H1 (cell line): Measurements from ENCODE around the gene KLK7. TPM values are rescaled to one million over a fixed set of nuclear protein-coding genes. Genes with fewer than 3 reads are reported as not detected.

Experiments used
- CTCF ChIA-PET: fragments of 300-600 bp; sonication (Branson Sonifier 250); formaldehyde crosslinking; loops from one replicate; lab custom pipeline; 2021; ENCODE audit not compliant: partially characterized antibody; lab: Charles Lee
- POLR2A ChIA-PET: fragments of 300-600 bp; sonication (Branson Sonifier 250); formaldehyde crosslinking; loops from one replicate; lab custom pipeline; 2021; ENCODE audit warnings: inconsistent platforms; ENCODE audit not compliant: partially characterized antibody; lab: Charles Lee
- DNase-seq, 2 experiments: peaks; one replicate each; pipeline versions ENCODE4 v3.0.0 to v3.0.0-alpha.2; 2010 to 2022; ENCODE audit warnings: low spot score in 2 of 2, low read depth in 1 of 2, mixed read lengths in 1 of 2
- FAIRE-seq: peaks from 2 replicates; lab custom pipeline; 2011; peaks lifted over from hg19 to GRCh38; lab: Jason Lieb, UNC
- H2AFZ ChIP-seq: 2 replicates; pipeline ENCODE4 v1.8.1; 2012; ENCODE audit warnings: low read length, inconsistent platforms
- H2AK5ac ChIP-seq: 2 replicates; pipeline ENCODE4 v1.6.1; 2013; ENCODE audit warnings: low read depth, low read length
- H2BK120ac ChIP-seq: replicated peaks from 2 replicates; pipeline ENCODE3; 2013; ENCODE audit warnings: low read depth, low read length, inconsistent platforms
- H2BK12ac ChIP-seq: 2 replicates; pipeline ENCODE4 v1.6.1; 2013; ENCODE audit warnings: low read depth, low read length
- H2BK15ac ChIP-seq: 2 replicates; pipeline ENCODE4 v1.6.1; 2013; ENCODE audit warnings: low read length
- H2BK20ac ChIP-seq: 2 replicates; pipeline ENCODE4 v1.6.1; 2013; ENCODE audit warnings: low read length
- H2BK5ac ChIP-seq: 2 replicates; pipeline ENCODE4 v1.6.1; 2013; ENCODE audit warnings: low read depth, low read length
- H3K14ac ChIP-seq: 2 replicates; pipeline ENCODE4 v1.6.1; 2013; ENCODE audit warnings: inconsistent platforms; ENCODE audit not compliant: insufficient read length
- H3K18ac ChIP-seq: 2 replicates; pipeline ENCODE4 v1.6.1; 2013; ENCODE audit warnings: low read length; ENCODE audit errors: extremely low read depth
- H3K23ac ChIP-seq: 2 replicates; pipeline ENCODE4 v1.6.1; 2013; ENCODE audit warnings: inconsistent platforms; ENCODE audit not compliant: insufficient read length
- H3K23me2 ChIP-seq: 2 replicates; pipeline ENCODE4 v1.6.1; 2013; ENCODE audit warnings: low read depth, low read length
- H3K27ac ChIP-seq: 2 replicates; pipeline ENCODE4 v1.6.1; 2011; ENCODE audit warnings: low read depth, low read length, inconsistent platforms
- H3K27me3 ChIP-seq, 4 experiments: replicated peaks in 1 of 4; 1 replicate in 1 of 4; 2 replicates in 3 of 4; pipeline versions ENCODE4 v1.6.1 to v1.8.1; 2011 to 2013; ENCODE audit warnings: low read length in 3 of 4, mild to moderate bottlenecking in 3 of 4, inconsistent platforms in 2 of 4, mixed read lengths in 2 of 4, moderate library complexity in 1 of 4; ENCODE audit not compliant: control insufficient read depth in 3 of 4, insufficient read depth in 3 of 4; ENCODE audit errors: extremely low read depth in 1 of 4
- H3K36me3 ChIP-seq, 4 experiments: 2 replicates each; pipeline versions ENCODE4 v1.6.1 to v1.8.1; 2011 to 2013; ENCODE audit warnings: mild to moderate bottlenecking in 4 of 4, low read length in 3 of 4, moderate library complexity in 2 of 4, control low read depth in 1 of 4, inconsistent platforms in 1 of 4; ENCODE audit not compliant: insufficient read depth in 4 of 4, control insufficient read depth in 2 of 4
- H3K4ac ChIP-seq: replicated peaks from 2 replicates; pipeline ENCODE3; 2013; ENCODE audit warnings: low read length, low read depth, mixed read lengths, inconsistent platforms; ENCODE audit not compliant: insufficient read length
- H3K4me1 ChIP-seq, 4 experiments: replicated peaks in 1 of 4; 1 replicate in 1 of 4; 2 replicates in 3 of 4; pipeline versions ENCODE4 v1.6.1 to v1.8.1; 2011 to 2013; ENCODE audit warnings: low read length in 3 of 4, inconsistent platforms in 2 of 4, mixed read lengths in 1 of 4; ENCODE audit not compliant: insufficient read depth in 4 of 4, control insufficient read depth in 3 of 4
- H3K4me2 ChIP-seq, 2 experiments: 2 replicates each; pipeline versions ENCODE4 v1.6.1 to v1.8.1; 2011 to 2013; ENCODE audit warnings: low read depth in 2 of 2, low read length in 2 of 2, control low read depth in 1 of 2, inconsistent platforms in 1 of 2, mild to moderate bottlenecking in 1 of 2; ENCODE audit not compliant: insufficient read depth in 1 of 2
- H3K4me3 ChIP-seq, 4 experiments: fragments of 200-600, 300-600 bp in 1 of 4; sonication (generic), shearing (Covaris generic), sonication (Bioruptor Twin) in 1 of 4; 2 replicates each; pipeline versions ENCODE4 v1.5.1 to v1.8.1; 2011 to 2016; ENCODE audit warnings: low read length in 4 of 4, low read depth in 3 of 4, control low read depth in 2 of 4, inconsistent platforms in 2 of 4, mild to moderate bottlenecking in 2 of 4, mixed read lengths in 1 of 4, moderate library complexity in 1 of 4; ENCODE audit not compliant: insufficient read depth in 2 of 4; ENCODE audit errors: extremely low read depth in 1 of 4
- H3K56ac ChIP-seq: replicated peaks from 2 replicates; pipeline ENCODE3; 2013; ENCODE audit warnings: low read depth, mild to moderate bottlenecking, mixed read lengths, low read length, inconsistent platforms; ENCODE audit not compliant: insufficient read length
- H3K79me1 ChIP-seq: 2 replicates; pipeline ENCODE4 v1.6.1; 2013; ENCODE audit warnings: low read depth, low read length, control low read depth
- H3K79me2 ChIP-seq, 2 experiments: 2 replicates each; pipeline versions ENCODE4 v1.6.1 to v1.8.1; 2012 to 2013; ENCODE audit warnings: low read length in 2 of 2, mild to moderate bottlenecking in 2 of 2, inconsistent platforms in 1 of 2; ENCODE audit not compliant: insufficient read depth in 2 of 2, control insufficient read depth in 1 of 2
- H3K9ac ChIP-seq, 4 experiments: replicated peaks in 1 of 4; 1 replicate in 1 of 4; 2 replicates in 3 of 4; pipeline versions ENCODE4 v1.6.1 to v1.8.1; 2011 to 2013; ENCODE audit warnings: low read depth in 3 of 4, low read length in 3 of 4, control low read depth in 2 of 4, mild to moderate bottlenecking in 2 of 4, moderate library complexity in 2 of 4, inconsistent platforms in 1 of 4; ENCODE audit errors: extremely low read depth in 1 of 4
- H3K9me3 ChIP-seq, 2 experiments: 2 replicates each; pipeline versions ENCODE4 v1.6.1 to v1.8.1; 2012 to 2013; ENCODE audit warnings: mild to moderate bottlenecking in 2 of 2, moderate library complexity in 2 of 2, control low read depth in 1 of 2, inconsistent platforms in 1 of 2, low read depth in 1 of 2, low read length in 1 of 2, mixed read lengths in 1 of 2; ENCODE audit not compliant: insufficient read depth in 2 of 2
- H4K20me1 ChIP-seq, 2 experiments: replicated peaks in 1 of 2; 2 replicates each; pipeline versions ENCODE3 to v1.8.1; 2011 to 2013; ENCODE audit warnings: inconsistent platforms in 2 of 2, low read length in 2 of 2, mild to moderate bottlenecking in 1 of 2; ENCODE audit not compliant: insufficient read depth in 2 of 2, control insufficient read depth in 1 of 2
- H4K5ac ChIP-seq: 2 replicates; pipeline ENCODE4 v1.6.1; 2013; ENCODE audit warnings: low read length, low read depth, mixed read lengths, inconsistent platforms; ENCODE audit not compliant: insufficient read length
- H4K8ac ChIP-seq: 2 replicates; pipeline ENCODE4 v1.8.0; 2013; ENCODE audit warnings: mild to moderate bottlenecking, moderate library complexity, low read length, inconsistent platforms; ENCODE audit not compliant: insufficient read depth; ENCODE audit errors: extremely low read depth
- H4K91ac ChIP-seq: replicated peaks from 2 replicates; pipeline ENCODE3; 2013; ENCODE audit warnings: low read length, mixed read lengths, inconsistent platforms; ENCODE audit not compliant: insufficient read length
- ATF3 ChIP-seq: IDR thresholded peaks from 2 replicates; pipeline ENCODE4 v1.6.1; 2011; ENCODE audit warnings: low read depth, mild to moderate bottlenecking, low read length; ENCODE audit not compliant: insufficient read depth
- BACH1 ChIP-seq: IDR thresholded peaks from 2 replicates; pipeline ENCODE4 v1.6.1; 2012; ENCODE audit warnings: low read length, improper control_type of control experiment
- BRCA1 ChIP-seq: IDR thresholded peaks from 2 replicates; pipeline ENCODE4 v1.6.1; 2012; ENCODE audit warnings: low read depth, low read length, improper control_type of control experiment
- CHD1 ChIP-seq: IDR thresholded peaks from 2 replicates; pipeline ENCODE4 v1.6.1; 2012; ENCODE audit warnings: low read depth, low read length, improper control_type of control experiment
- GABPA ChIP-seq: IDR thresholded peaks from 2 replicates; pipeline ENCODE4 v1.6.1; 2011; ENCODE audit warnings: mild to moderate bottlenecking, low read length, moderate library complexity, borderline replicate concordance; ENCODE audit not compliant: insufficient read depth
- HDAC2 ChIP-seq, 2 experiments: fragments of 300-600 bp in 1 of 2; sonication (generic) in 1 of 2; IDR thresholded peaks; 2 replicates each; pipeline ENCODE4 v1.6.1; 2011 to 2012; ENCODE audit warnings: low read depth in 2 of 2, low read length in 2 of 2, mild to moderate bottlenecking in 2 of 2, moderate library complexity in 2 of 2, borderline replicate concordance in 1 of 2, inconsistent platforms in 1 of 2
- HDAC6 ChIP-seq: IDR thresholded peaks from one replicate; pipeline ENCODE4 v1.7.1; 2012; ENCODE audit warnings: low read depth, mild to moderate bottlenecking, inconsistent platforms, low read length, moderate library complexity
- JUND ChIP-seq: IDR thresholded peaks from 2 replicates; pipeline ENCODE4 v1.6.1; 2011; ENCODE audit warnings: mild to moderate bottlenecking, improper control_type of control experiment, low read length
- KDM1A ChIP-seq: fragments of 200-600, 300-600 bp; sonication (generic); IDR thresholded peaks from 2 replicates; pipeline ENCODE4 v1.7.1; 2016; ENCODE audit warnings: mild to moderate bottlenecking, low read length, borderline replicate concordance
- KDM5A ChIP-seq: fragments of 200-600 bp; IDR thresholded peaks from 2 replicates; pipeline ENCODE4 v1.7.1; 2012; ENCODE audit warnings: mild to moderate bottlenecking, low read length, inconsistent platforms, mixed read lengths
- NRF1 ChIP-seq: IDR thresholded peaks from 2 replicates; pipeline ENCODE4 v1.6.1; 2011; ENCODE audit warnings: mild to moderate bottlenecking, low read depth, low read length, improper control_type of control experiment
- RFX5 ChIP-seq: IDR thresholded peaks from 2 replicates; pipeline ENCODE4 v1.6.1; 2011; ENCODE audit warnings: low read depth, low read length, improper control_type of control experiment, borderline replicate concordance
- SIX5 ChIP-seq: IDR thresholded peaks from 2 replicates; pipeline ENCODE4 v1.6.1; 2011; ENCODE audit warnings: mild to moderate bottlenecking, low read depth, low read length
- TCF12 ChIP-seq: IDR thresholded peaks from 2 replicates; pipeline ENCODE4 v1.6.1; 2011; ENCODE audit warnings: low read depth, mild to moderate bottlenecking, low read length
- ZNF274 ChIP-seq: IDR thresholded peaks from 2 replicates; pipeline ENCODE4 v1.7.0; 2012; ENCODE audit warnings: low read length, borderline replicate concordance; ENCODE audit errors: extremely low read depth
- WGBS, 2 experiments: shearing (Covaris generic) in 1 of 2; methylation state at CpG; one replicate each; pipeline versions ENCODE4 v1.1.6 to v1.1.7; 2013 to 2015; ENCODE audit warnings: low lambda C conversion rate in 2 of 2, mixed read lengths in 2 of 2, inconsistent platforms in 1 of 2, low coverage in 1 of 2, missing lambda C conversion rate in 1 of 2; ENCODE audit not compliant: insufficient replicate concordance in 2 of 2, insufficient coverage in 1 of 2, insufficient read length in 1 of 2; ENCODE audit errors: extremely low coverage in 1 of 2, missing lambda C conversion rate in 1 of 2; 5-methylcytosine and 5-hydroxymethylcytosine counted together
- polyA plus RNA-seq, 7 experiments: library from polyadenylated mRNA; depleted of rRNA in 3 of 7; stranded (reverse) in 5 of 7; unstranded in 2 of 7; fragments of >200 nt in 5 of 7; fragments of 200-250 nt in 2 of 7; gene quantifications; 1 replicate in 5 of 7; 2 replicates in 1 of 7; 4 replicates in 1 of 7; pipeline versions ENCODE4 v1.2.1 to v1.2.3, GENCODE V29; 2011 to 2013; ENCODE audit warnings: missing spikeins in 2 of 7, mixed read lengths in 2 of 7
- total RNA-seq: library from RNA; stranded (reverse); fragmentation: NEBNext Ultra II Directional; extraction: Animal tissue kit (Norgen Biotek cat#: 25700); gene quantifications from 2 replicates; pipeline ENCODE4 v1.2.1, GENCODE V29; 2021

Gene KLK7
- total and polyA plus RNA-seq, 2 of the 8 experiments (the other 6 are each of a cell fraction or from before 2014, with no cell fraction given), result 0.73 to 1.4 TPM

GRCh38 chr19:50992666-50993035 lies 8.9 kb upstream of the KLK7 start:
- Histone ChIP-seq H3K18ac (no peak overlapping the region), H2BK120ac (no peak overlapping the region), H4K5ac (no peak overlapping the region), H3K9me3 (no peaks in the 10 kb centered on the region), H3K4me3 (no peak overlapping the region), H3K36me3 (no peaks in the 10 kb centered on the region), H3K4ac (no peak overlapping the region), H2AFZ (no peak overlapping the region), H3K79me2 (no peaks in the 10 kb centered on the region), H3K4me2 (no peak overlapping the region), H3K27me3 (no peaks in the 10 kb centered on the region), H3K23ac (no peak overlapping the region), H2BK12ac (no peak overlapping the region), H2BK15ac (no peak overlapping the region), H3K4me1 (peaks cover 0 to 2% (median 0%) of the 10 kb centered on the region in 4 experiments; a peak in 1 of 7 replicates), H3K23me2 (peaks cover 2% of the 10 kb centered on the region; the same call in 1 of the 2 replicates), H3K56ac (no peak overlapping the region), H3K9ac (no peak overlapping the region), H3K27ac (no peak overlapping the region), H2BK5ac (no peak overlapping the region), H4K20me1 (no peaks in the 10 kb centered on the region), H2BK20ac (no peak overlapping the region), H4K8ac (no peak overlapping the region), H3K14ac (no peak overlapping the region), H3K79me1 (no peaks in the 10 kb centered on the region), H4K91ac (no peak overlapping the region), H2AK5ac (no peak overlapping the region)
- WGBS, 2 experiments, result 81% methylated on average over 1 of the region's 2 CpGs; no CpG with 5 or more reads in 1 of the 2 experiments
- no peak for FAIRE-seq
- CTCF ChIA-PET, result interaction anchor here (0.6 to 1.4 kb wide), 7 partner anchors 10 to 1220 kb away, joined by 3 to 4 read pairs (median 3); no protein-coding TSS in a partner anchor
- POLR2A ChIA-PET, result no interaction called here
- no peak for DNase-seq
- no peak for TF ChIP-seq KDM5A
- TF ChIP-seq GABPA, result no peak
- TF ChIP-seq KDM1A, result no peak
- TF ChIP-seq NRF1, result no peak
- TF ChIP-seq BACH1, result no peak
- no peak for TF ChIP-seq CHD1
- no peak for TF ChIP-seq HDAC2 (IDR thresholded peaks at IDR 0.05; ENCODE audit: borderline replicate concordance in 1 of 2, low read depth in 2 of 2, low read length in 2 of 2)
- TF ChIP-seq TCF12, result no peak
- no peak for TF ChIP-seq JUND
- TF ChIP-seq HDAC6, result no peak
- no peak for TF ChIP-seq ZNF274
- no peak for TF ChIP-seq BRCA1
- no peak for TF ChIP-seq SIX5
- no peak for TF ChIP-seq RFX5
- TF ChIP-seq ATF3, result no peak
